HepG2 (cell line): ENCODE data around the gene ZNF586. TPM values are rescaled to one million over a fixed set of nuclear protein-coding genes. Genes with fewer than 3 reads are reported as not detected.

Source experiments
- BRCA1 ChIP-seq: sonication (generic); formaldehyde crosslinking; IDR thresholded peaks from 2 replicates; pipeline ENCODE4 v1.4.0; 2020; ENCODE audit warnings: missing genetic modification reagents
- CEBPG ChIP-seq: IDR thresholded peaks from 2 replicates; pipeline ENCODE4 v1.6.1; 2016
- CEBPZ ChIP-seq: IDR thresholded peaks from 2 replicates; pipeline ENCODE4 v1.6.1; 2012; ENCODE audit warnings: low read length, improper control_type of control experiment
- EHMT2 ChIP-seq: fragments of 200-600 bp; sonication (generic); IDR thresholded peaks from 2 replicates; pipeline ENCODE4 v1.7.0; 2017; ENCODE audit warnings: antibody characterized with exemption, low read depth, low read length, borderline replicate concordance
- GZF1 ChIP-seq: sonication (generic); formaldehyde crosslinking; IDR thresholded peaks from 2 replicates; pipeline ENCODE4 v1.5.1; 2020; ENCODE audit warnings: mild to moderate bottlenecking, missing genetic modification reagents
- RFX1 ChIP-seq: fragments of 450-650 bp; IDR thresholded peaks from 2 replicates; pipeline ENCODE4 v1.6.1; 2017
- SAP130 ChIP-seq: IDR thresholded peaks from 2 replicates; pipeline ENCODE4 v1.6.1; 2016; ENCODE audit warnings: low read depth
- THAP11 ChIP-seq: IDR thresholded peaks from 2 replicates; pipeline ENCODE4 v1.6.1; 2016; ENCODE audit warnings: missing biosample characterization, missing genetic modification reagents
- THAP9 ChIP-seq: sonication (generic); formaldehyde crosslinking; IDR thresholded peaks from 2 replicates; pipeline ENCODE4; 2020; ENCODE audit warnings: missing genetic modification reagents, mild to moderate bottlenecking, borderline replicate concordance
- TRAFD1 ChIP-seq: sonication (generic); formaldehyde crosslinking; IDR thresholded peaks from 2 replicates; pipeline ENCODE4 v1.5.1; 2020; ENCODE audit warnings: missing genetic modification reagents, mild to moderate bottlenecking, borderline replicate concordance
- ZBTB44 ChIP-seq: sonication (generic); formaldehyde crosslinking; IDR thresholded peaks from 2 replicates; pipeline ENCODE4 v1.4.0; 2020; ENCODE audit warnings: missing genetic modification reagents
- ZNF20 ChIP-seq: sonication (generic); formaldehyde crosslinking; IDR thresholded peaks from 2 replicates; pipeline ENCODE4 v1.4.0; 2020; ENCODE audit warnings: mild to moderate bottlenecking, moderate library complexity, missing genetic modification reagents
- ZNF501 ChIP-seq: sonication (generic); formaldehyde crosslinking; IDR thresholded peaks from 2 replicates; pipeline ENCODE4 v1.5.1; 2020; ENCODE audit warnings: mild to moderate bottlenecking, moderate library complexity, missing genetic modification reagents
- ZNF883 ChIP-seq: sonication (generic); formaldehyde crosslinking; IDR thresholded peaks from 2 replicates; pipeline ENCODE4 v1.5.1; 2020; ENCODE audit warnings: mild to moderate bottlenecking, missing genetic modification reagents; ENCODE audit errors: not compliant biosample characterization
- polyA plus RNA-seq, 8 experiments: library from polyadenylated mRNA; depleted of rRNA in 3 of 8; stranded (reverse) in 7 of 8; unstranded in 1 of 8; fragments of >200 nt; fragmentation: Illumina TruSeq in 4 of 8; extraction: Trizol in 4 of 8; gene quantifications; 2 replicates each; pipeline versions ENCODE4 v1.2.1 to v1.2.3, GENCODE V29; 2011 to 2016; ENCODE audit warnings: low read depth in 4 of 8, missing spikeins in 1 of 8, mixed read lengths in 1 of 8; ENCODE audit not compliant: insufficient read depth in 1 of 8
- total RNA-seq, 5 experiments: library from RNA; depleted of rRNA; stranded (reverse); fragments of >200 nt; fragmentation: Illumina TruSeq; extraction: Trizol; gene quantifications; 2 replicates each; pipeline ENCODE4 v1.2.3, GENCODE V29; 2016; ENCODE audit warnings: low read depth in 1 of 5
- TF ChIP-seq, protein P1 (sequence below): sonication (generic); formaldehyde crosslinking; IDR thresholded peaks from 2 replicates; pipeline ENCODE4 v1.9.0; 2021; ENCODE audit warnings: missing genetic modification reagents, borderline replicate concordance

Gene ZNF586
- total and polyA plus RNA-seq, 2 of the 13 experiments (the other 11 are each of a cell fraction or from before 2014, with no cell fraction given): 0.50 to 3.4 TPM

DNA sequence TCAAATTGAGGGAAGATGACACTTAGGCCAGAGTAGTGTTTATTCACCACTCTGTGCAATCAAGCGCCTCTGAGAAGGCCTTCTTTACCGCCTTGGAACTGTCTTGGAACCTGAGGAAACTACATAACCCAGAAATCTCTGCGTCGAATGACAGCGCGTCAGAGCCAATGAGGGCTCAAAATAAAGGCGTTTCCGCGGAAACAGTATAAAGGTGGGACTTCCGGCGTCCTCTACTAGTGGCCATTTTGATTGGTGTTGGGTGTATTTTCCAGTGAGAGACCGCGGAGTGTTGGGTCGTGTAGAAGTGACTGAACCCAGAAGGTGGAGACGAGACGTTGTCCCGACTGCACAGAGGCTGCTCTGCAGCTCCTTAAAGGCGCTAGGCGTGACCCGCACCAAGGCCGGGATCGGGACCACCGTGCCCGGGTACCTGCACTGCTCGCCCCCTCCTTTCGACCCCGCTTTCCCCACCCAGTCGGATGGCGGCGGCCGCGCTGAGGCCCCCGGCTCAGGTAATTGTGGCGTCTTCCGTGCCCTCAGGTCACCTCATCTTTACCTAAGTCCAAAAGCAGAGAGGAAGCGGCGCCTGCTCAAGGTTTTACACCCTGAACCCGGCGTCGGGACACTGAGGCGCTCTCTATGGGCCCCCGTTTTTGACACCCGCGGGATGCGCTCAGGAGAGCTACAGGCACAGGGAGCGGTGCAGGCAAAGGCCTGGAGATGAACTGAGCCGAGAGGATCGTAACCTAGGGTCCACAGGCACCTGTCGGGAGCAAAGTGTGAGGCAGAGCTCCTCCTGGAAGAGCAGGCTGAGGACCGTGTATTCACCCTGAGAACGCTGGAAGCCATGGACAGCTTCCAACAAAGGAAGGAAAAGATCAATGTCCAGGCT is 22.6 kb upstream of the ZNF586 start, which contains the start of gene ZNF776 (continued):
- TF ChIP-seq CEBPZ (peak; percentile 58; the same call in 1 of the 2 replicates), THAP11 (CRISPR knock-in tag) (peak; percentile 98), THAP9 (peak; percentile 76), ZBTB44 (no peak), SAP130 (peak; percentile 79), BRCA1 (CRISPR knock-in tag) (peak; percentile 82), EHMT2 (no peak), ZNF20 (CRISPR knock-in tag) (no peak), RFX1 (peak; percentile 9; the same call in 1 of the 2 replicates), ZNF501 (CRISPR knock-in tag) (peak; percentile 70), CEBPG (CRISPR knock-in tag) (no peak), TRAFD1 (CRISPR knock-in tag) (no peak), ZNF883 (CRISPR knock-in tag) (no peak), GZF1 (CRISPR knock-in tag) (no peak)
- TF ChIP-seq, protein P1, sequence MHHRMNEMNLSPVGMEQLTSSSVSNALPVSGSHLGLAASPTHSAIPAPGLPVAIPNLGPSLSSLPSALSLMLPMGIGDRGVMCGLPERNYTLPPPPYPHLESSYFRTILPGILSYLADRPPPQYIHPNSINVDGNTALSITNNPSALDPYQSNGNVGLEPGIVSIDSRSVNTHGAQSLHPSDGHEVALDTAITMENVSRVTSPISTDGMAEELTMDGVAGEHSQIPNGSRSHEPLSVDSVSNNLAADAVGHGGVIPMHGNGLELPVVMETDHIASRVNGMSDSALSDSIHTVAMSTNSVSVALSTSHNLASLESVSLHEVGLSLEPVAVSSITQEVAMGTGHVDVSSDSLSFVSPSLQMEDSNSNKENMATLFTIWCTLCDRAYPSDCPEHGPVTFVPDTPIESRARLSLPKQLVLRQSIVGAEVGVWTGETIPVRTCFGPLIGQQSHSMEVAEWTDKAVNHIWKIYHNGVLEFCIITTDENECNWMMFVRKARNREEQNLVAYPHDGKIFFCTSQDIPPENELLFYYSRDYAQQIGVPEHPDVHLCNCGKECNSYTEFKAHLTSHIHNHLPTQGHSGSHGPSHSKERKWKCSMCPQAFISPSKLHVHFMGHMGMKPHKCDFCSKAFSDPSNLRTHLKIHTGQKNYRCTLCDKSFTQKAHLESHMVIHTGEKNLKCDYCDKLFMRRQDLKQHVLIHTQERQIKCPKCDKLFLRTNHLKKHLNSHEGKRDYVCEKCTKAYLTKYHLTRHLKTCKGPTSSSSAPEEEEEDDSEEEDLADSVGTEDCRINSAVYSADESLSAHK (CRISPR knock-in tag): no peak
